GM23338 (cell line): ENCODE results near the gene DNAJB13.

Source experiments
- CREB1 ChIP-seq: fragments of 250-450 bp; sonication (Bioruptor Pico); IDR thresholded peaks from 2 replicates; pipeline ENCODE4 v1.5.0; 2020; ENCODE audit warnings: low read depth, mild to moderate bottlenecking, moderate library complexity
- CTCF ChIP-seq, 2 experiments: fragments of 200-600 bp in 1 of 2; sonication (generic) in 1 of 2; conservative IDR thresholded peaks; 2 replicates each; pipeline versions ENCODE4 v1.5.1 to v1.6.1; 2016 to 2017; ENCODE audit warnings: antibody characterized with exemption in 2 of 2, low read depth in 2 of 2, mild to moderate bottlenecking in 2 of 2, moderate library complexity in 1 of 2
- EZH2 ChIP-seq: fragments of 200-600 bp; sonication (generic); IDR thresholded peaks from one replicate; pipeline ENCODE4 v1.8.0; 2017; ENCODE audit warnings: antibody characterized with exemption, mild to moderate bottlenecking, low read depth; ENCODE audit not compliant: unreplicated experiment
- EZH2phosphoT487 ChIP-seq: fragments of 200-600 bp; sonication (generic); IDR thresholded peaks from one replicate; pipeline ENCODE4 v1.8.1; 2018; ENCODE audit warnings: antibody characterized with exemption; ENCODE audit not compliant: unreplicated experiment
- JUNB ChIP-seq: IDR thresholded peaks from one replicate; pipeline ENCODE4 v1.6.1; 2016; ENCODE audit warnings: antibody characterized with exemption; ENCODE audit not compliant: unreplicated experiment
- NANOG ChIP-seq: IDR thresholded peaks from 2 replicates; pipeline ENCODE4 v1.6.1; 2016; ENCODE audit warnings: antibody characterized with exemption, borderline replicate concordance
- POLR2AphosphoS5 ChIP-seq: IDR thresholded peaks from 2 replicates; pipeline ENCODE4 v1.6.1; 2016; ENCODE audit warnings: antibody characterized with exemption, low read depth
- ZNF331 ChIP-seq: fragments of 250-450 bp; sonication (Bioruptor Pico); IDR thresholded peaks from 2 replicates; pipeline ENCODE4 v1.5.0; 2020; ENCODE audit warnings: low read depth, mild to moderate bottlenecking, moderate library complexity
- TF ChIP-seq, protein P1 (sequence below): IDR thresholded peaks from 2 replicates; pipeline ENCODE4 v1.6.1; 2016; ENCODE audit warnings: antibody characterized with exemption
- TF ChIP-seq, protein P2 (sequence below): IDR thresholded peaks from one replicate; pipeline ENCODE4 v1.6.1; 2018; ENCODE audit warnings: antibody characterized with exemption; ENCODE audit not compliant: unreplicated experiment

DNA sequence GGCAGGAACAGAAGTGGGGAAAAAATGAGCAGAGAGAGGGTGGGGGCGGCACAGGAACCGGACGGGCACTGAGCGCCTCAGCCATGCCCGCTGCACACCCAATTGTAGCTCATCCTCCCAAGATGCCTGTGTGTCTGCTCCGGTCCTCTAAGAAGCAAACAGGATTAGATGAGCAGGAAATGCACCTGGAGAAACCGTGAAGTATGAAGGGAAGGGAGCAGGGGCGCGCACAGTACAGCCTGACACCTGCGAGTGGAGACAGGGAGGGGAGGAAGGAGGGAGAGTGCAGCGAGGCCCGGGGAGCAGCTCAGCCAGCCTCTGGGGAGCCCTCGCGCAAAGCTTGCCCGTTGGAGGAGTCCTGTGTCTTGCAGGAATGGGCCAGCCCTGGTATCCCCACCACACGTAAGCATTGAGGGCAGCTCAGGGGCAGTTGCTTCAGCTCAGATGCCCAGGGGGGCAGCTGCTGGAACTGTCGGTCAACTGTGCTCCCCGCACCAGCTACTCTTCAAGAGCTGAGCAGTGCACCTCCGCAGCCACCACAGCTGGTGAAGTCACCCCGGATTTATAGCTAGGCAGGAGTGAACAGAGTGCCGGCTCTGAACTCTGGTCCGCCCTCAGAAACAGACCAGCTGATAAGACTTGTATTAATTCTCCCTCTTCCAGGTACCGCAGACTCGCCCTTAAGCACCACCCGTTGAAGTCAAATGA lies 7.0 kb downstream of the DNAJB13 start:
- TF ChIP-seq CTCF (conservative IDR thresholded peaks at IDR 0.05; ENCODE audit: low read depth in 2 of 2) (no peak), EZH2 (no peak), POLR2AphosphoS5 (no peak), EZH2phosphoT487 (no peak), NANOG (no peak), ZNF331 (CRISPR knock-in tag) (no peak), CREB1 (no peak), JUNB (no peak)
- TF ChIP-seq, protein P1, sequence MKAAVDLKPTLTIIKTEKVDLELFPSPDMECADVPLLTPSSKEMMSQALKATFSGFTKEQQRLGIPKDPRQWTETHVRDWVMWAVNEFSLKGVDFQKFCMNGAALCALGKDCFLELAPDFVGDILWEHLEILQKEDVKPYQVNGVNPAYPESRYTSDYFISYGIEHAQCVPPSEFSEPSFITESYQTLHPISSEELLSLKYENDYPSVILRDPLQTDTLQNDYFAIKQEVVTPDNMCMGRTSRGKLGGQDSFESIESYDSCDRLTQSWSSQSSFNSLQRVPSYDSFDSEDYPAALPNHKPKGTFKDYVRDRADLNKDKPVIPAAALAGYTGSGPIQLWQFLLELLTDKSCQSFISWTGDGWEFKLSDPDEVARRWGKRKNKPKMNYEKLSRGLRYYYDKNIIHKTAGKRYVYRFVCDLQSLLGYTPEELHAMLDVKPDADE: no peak
- TF ChIP-seq, protein P2, sequence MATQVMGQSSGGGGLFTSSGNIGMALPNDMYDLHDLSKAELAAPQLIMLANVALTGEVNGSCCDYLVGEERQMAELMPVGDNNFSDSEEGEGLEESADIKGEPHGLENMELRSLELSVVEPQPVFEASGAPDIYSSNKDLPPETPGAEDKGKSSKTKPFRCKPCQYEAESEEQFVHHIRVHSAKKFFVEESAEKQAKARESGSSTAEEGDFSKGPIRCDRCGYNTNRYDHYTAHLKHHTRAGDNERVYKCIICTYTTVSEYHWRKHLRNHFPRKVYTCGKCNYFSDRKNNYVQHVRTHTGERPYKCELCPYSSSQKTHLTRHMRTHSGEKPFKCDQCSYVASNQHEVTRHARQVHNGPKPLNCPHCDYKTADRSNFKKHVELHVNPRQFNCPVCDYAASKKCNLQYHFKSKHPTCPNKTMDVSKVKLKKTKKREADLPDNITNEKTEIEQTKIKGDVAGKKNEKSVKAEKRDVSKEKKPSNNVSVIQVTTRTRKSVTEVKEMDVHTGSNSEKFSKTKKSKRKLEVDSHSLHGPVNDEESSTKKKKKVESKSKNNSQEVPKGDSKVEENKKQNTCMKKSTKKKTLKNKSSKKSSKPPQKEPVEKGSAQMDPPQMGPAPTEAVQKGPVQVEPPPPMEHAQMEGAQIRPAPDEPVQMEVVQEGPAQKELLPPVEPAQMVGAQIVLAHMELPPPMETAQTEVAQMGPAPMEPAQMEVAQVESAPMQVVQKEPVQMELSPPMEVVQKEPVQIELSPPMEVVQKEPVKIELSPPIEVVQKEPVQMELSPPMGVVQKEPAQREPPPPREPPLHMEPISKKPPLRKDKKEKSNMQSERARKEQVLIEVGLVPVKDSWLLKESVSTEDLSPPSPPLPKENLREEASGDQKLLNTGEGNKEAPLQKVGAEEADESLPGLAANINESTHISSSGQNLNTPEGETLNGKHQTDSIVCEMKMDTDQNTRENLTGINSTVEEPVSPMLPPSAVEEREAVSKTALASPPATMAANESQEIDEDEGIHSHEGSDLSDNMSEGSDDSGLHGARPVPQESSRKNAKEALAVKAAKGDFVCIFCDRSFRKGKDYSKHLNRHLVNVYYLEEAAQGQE: no peak
